Right hindlimb (tissue), 1 donor: ENCODE results near the gene MRTFA.
"Not testable (repeated sequence)": the region's sequence is repeated elsewhere in the genome, so short reads cannot be mapped to it uniquely, and the experiment has no call there.

ENCODE experiments used
- DNase-seq: peaks from one replicate; pipeline ENCODE4 v3.0.0-alpha.2; 2018

MRTFA gene

DNA sequence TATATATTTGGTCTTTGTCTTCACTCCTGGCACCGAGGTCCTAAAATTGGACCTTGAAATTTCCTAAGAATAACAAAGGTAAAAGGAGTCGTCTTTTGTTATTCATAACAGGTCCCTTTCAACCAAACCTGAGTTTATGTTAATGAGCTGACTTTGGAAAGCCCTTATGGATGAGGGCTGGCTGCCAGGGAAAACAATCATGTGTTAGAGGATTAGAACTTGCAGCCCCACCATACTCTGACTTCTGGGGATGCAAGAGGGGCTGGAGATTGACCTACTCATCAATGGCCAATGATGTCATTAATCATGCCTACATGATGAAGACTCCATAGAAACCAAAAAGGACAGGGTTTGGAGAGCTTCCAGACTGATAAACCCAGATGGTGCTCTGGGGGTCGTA, 118.9 kb downstream of the MRTFA start:
- DNase-seq = no peak

DNA sequence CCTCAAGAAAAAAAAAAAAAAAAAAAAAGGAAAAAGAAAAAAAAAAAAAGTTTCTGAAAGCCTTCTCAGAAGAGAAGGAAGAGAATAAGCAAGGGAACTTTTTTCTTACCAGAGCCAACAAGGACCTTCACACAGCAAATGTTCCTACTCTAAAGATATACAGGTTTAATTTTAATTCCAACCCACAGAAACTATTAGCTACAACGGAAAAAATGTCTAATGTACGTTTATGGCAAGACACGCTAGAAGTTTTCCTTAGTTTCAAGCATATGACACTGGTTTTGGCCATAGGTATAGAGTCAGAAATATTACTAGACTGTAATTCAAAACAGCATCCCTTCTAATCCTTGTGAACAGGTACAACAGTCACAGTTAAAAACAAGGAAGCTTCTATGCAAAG, 120.1 kb downstream of the MRTFA start:
- DNase-seq = no peak

DNA sequence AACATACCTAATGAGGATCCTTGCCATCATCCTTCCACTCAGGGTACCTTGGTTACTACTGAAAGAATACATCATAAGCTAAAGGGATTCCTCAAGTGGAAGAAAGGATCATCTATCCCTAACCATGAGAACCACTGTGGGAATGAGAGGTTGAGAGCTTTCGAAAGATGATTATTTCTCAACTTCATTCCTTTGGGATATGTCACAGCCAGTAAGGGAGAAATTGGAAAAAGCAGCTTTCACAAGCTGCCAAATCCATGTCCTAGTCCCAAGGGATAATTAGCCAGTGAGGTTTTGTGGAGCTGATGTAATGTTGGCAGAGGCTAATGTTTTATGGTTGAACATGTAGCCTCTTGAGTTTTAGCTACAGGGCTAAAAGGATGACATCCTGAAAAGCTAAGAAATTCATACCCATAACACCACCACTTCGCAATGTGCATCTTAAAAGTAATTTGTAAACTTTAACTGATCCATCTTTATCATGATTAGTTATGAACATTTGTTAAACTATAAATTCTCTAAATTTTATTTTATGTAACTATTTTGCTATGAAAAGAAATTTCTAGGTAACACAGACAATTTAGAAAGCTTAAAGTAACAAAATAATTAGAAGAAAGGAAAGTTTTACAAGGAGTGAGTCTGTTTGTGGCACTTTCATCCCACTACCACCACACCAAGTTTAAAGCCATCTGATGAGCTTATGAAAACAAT, 123.9 kb downstream of the MRTFA start:
- peak; percentile 51 for DNase-seq

DNA sequence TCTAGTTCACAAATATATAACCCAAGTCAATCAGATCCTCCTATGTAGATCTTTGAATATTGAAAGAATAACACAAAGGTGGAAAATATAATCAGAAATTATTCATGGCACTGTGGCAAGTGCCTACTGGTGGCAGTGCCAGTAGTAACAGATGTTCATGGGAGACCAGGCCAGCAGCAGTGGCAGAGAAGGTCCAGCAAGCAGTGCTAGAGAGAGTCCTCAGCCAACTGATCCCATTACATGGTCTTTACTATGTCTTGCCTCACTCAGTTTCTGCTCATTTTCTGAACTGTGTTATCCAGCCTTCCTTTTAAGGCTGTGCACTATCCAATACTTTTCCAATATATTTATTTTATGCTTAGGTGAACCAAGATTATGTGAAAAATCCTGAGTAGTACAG, 124.9 kb downstream of the MRTFA start:
- no peak for DNase-seq

DNA sequence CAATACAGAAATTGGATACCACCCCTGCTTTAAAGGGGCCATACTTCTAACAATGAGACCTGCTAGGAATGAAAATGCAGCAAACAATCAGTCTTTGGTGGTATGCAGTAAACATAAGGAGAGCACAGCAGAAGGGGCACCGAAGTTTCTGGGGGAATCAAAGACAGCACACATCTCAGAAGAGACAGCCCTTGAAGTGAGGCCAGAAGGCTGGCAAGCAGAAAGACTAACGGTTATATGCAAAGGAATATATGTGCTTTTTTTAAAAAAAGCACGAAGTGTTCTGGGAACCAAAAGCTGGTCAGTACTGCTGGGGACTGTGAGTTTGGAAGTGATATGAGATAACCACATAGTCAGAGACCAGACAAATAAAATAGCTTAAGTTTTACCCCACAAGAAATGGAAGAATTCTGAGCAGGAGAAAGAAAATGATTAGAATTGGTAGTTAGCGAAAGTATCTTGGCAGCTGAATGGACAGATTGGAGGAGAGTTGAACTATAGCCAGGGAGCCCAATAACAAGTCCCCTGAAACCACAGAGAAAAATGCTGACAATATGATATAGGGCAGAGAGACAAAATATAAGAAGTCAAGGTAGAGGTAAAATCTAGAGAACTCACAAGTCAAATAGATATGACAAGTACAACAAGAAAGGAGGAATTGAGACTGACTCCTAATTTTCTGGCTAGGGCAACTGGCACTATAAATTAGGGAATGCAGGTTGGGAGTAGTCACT, 125.7 kb downstream of the MRTFA start:
- DNase-seq = no peak

DNA sequence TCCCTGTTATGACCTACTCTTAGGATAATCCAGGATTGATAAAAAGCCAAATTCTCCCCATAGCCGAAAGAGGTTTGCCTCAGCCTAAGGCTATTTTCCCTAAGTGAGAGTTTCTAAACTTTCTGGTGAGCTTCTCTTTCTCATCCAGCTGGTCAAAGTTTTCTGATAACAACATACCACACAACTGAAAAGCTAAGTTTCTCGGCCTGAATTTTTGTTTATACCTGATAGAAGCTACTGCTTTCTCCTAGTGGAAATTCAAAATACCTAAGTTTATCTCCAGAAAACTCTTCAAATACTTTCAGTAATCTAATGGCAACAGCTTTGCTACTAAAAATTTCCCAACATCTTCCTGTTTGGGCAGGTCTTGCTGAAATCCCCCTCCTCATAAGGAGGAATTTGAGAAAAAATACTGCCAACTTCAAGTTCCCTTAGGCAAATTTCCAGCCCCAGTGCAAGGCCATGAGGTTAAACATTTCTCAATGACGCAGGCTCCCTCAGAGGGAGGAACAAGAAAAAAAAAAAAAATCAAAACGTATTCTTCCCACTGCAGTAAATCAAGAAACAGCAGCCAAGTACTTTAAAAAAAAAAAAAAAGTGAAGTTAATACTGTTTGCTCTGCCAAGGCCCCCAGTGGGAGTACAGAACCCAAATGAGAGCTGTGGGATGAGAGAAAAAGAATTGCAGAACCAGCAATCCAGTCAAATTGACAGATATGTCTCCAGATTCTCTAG, 127.0 kb downstream of the MRTFA start:
- DNase-seq = peak; percentile 45

DNA sequence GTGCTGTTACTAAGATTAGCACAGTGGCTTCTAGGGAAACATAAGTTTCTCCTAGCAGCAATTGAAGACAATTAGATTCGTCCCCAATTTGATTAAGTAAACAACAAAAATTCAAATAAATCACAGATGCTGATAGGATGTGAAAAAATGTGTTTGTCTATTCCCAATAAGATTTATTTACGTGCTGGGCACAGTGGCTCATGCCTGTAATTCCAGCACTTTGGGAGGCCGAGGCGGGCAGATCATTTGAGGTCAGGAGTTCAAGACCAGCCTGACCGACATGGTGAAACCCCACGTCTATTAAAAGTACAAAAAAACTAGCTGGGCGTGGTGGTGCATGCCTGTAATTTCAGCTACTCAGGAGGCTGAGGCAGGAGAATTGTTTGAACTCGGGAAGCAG, 128.5 kb downstream of the MRTFA start:
- DNase-seq = not testable (repeated sequence)

DNA sequence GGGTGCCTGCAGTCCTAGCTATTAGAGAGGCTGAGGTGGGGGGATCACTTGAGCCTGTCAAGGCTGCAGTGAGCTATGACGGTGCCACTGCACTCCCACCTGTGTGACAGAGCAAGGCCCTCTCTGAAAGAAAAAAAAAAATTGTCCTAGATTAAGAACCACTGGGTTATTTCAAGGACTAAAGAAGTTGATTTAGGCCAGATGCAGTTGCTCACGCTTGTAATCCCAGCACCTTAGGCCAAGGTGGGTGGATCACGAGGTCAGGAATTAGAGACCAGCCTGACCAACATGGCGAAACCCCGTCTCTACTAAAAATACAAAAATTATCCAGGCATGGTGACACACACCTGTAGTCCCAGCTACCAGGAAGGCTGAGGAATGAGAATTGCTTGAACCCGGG, 129.0 kb downstream of the MRTFA start:
- DNase-seq = no peak

DNA sequence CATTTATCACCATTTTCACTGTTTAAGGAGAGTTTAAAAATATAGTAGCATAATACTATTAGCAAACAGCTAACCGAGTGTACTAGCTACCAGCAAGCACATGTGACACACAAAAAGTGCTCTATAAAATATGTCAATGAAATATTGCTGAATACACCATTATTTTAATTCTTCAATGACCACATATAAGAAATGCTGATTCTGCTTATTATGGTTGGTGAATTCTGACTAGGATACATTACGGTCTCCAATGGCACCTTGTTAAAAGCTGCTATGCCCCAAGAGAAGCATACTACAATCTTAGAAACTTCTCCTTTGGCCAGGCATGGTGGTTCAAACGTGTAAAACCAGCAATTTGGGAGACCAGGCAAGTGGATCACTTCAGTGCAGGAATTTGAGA, 129.8 kb downstream of the MRTFA start:
- no peak for DNase-seq

DNA sequence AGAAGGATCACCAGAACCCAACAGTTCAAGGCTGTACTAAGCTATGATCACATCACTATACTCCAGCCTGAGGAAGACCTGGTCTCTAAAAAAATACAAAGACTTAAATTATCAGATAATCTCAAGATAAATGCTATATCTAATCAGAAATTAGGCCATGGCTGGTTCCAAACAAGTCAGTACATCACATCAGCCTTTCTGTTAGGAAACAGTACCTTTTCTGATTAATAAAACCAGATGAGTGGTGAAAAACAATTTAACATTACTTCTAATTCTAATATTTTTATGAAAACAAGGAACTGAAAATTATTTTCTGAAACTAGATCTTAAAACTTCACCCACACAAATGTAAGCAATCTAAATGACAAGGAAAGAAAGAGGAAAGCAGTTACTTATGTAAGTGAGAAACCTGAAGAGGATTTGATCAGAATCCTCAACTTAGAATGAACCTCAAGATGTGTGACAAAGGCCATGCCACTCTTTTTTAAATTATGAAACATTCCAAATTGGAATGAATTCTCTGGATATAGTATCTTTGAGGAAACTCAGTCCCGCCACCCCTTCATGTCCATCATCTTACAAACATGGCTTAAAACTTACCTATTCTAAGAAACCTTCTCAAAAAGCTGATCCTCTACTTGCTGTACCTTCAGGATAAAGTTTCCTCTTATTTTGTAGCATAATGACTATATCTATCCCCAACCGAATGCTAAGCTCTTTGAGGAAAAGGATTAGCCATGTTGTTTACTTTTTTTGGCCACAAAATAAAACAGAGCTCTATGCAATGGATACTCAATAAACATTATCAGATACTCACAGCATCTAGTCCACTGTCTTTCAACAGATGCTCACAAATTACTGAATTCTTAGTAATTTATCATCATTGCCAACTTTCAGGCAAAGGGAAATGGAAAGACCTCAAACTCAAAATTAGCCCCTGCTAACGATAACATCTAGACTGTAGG, 132.0 kb downstream of the MRTFA start:
- DNase-seq = no peak

DNA sequence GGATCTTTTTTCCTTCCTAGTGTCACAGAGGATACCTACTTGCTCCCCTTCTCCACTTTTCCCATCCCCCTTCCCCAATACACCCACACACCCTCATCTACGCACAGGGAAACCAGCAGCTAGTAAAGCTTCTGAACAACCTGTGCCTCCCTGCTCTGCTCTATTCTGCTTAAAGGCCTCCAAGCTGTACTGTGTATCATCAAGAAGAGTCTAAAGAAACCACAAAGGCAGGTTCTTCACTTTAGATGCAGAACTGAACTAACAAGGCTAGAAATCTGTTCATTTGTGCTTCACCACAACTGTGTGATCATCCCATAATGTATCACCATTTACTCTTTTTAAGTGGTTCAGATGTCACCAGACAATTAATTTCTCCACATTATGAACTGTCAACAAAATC, 133.6 kb downstream of the MRTFA start:
- no peak for DNase-seq

DNA sequence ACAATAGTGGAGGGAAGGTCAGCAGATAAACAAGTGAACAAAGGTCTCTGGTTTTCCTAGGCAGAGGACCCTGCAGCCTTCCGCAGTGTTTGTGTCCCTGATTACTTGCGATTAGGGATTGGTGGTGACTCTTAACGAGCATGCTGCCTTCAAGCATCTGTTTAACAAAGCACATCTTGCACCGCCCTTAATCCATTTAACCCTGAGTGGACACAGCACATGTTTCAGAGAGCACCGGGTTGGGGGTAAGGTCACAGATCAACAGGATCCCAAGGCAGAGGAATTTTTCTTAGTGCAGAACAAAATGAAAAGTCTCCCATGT, 136.1 kb downstream of the MRTFA start:
- DNase-seq = not testable (repeated sequence)

DNA sequence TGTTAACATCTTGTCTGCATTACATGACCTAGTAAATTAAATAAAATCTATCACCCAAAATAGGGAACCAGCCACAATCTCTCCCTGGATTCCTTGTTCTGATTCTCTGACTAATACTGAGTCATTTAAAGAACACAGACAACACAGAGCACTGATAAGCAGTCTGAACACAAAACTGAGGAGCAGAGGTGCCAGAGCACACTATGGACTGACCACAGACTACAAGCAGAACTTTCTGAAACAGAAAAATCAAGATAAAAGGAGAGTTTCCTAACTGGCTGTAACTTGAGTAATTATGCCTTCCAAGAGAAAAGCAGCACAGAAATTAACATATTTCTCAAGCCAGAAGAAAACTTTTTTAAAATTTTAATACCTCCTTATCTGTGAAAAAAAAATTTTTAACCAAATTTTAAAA, 137.3 kb downstream of the MRTFA start:
- no peak for DNase-seq

DNA sequence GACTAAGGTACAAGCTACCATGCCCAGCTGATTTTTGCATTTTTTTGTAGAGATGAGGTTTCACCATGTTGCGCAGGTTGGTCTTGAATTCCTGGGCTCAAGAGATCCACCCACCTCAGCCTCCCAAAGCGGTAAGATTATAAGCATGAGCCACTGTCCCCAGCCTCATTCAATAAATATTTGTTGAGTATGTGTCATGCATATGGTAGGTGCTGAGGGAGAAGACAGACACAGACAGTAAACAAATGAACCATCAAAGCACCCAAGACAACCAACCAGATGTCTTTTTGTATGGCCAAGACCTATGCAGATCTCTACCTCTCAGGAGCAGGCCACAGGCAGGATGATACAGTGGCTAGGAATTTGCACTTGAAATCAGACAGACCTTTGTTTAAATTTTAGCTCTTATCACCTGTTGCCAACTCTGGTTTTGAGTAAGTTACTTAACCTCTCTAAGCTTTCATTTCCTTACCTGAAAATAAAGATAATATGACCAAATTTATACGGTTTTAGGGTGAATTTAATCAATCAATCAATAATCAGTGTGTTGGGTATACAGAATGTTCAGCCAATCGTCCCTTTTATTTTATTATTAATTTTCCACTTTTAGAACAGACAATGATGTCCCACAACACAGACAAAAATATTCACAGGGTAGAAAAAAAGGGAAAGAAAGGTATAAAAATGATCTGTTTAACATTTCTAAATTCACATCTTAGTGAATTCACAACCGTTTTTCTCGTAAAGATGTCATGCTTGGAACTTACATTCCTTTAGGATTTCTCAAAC, 137.9 kb downstream of the MRTFA start:
- no peak for DNase-seq

DNA sequence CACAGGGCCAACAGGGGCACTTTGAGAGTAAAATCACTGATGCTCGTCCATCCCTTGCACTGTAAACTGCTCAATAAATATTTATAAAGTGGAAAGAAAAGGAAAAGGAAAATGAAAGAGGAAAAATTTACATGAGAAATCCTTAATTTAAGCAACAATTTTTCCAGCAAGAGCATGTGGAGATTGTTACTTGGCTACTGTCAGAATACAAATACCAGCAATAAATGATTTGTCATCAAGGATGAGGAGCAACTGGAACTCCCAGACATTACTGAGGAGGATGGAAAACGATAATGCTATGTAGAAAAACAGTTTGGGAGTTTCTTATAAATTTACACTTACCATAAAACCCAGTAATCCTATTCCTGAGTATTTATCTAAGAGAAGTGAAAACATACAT, 143.1 kb downstream of the MRTFA start:
- no peak for DNase-seq

DNA sequence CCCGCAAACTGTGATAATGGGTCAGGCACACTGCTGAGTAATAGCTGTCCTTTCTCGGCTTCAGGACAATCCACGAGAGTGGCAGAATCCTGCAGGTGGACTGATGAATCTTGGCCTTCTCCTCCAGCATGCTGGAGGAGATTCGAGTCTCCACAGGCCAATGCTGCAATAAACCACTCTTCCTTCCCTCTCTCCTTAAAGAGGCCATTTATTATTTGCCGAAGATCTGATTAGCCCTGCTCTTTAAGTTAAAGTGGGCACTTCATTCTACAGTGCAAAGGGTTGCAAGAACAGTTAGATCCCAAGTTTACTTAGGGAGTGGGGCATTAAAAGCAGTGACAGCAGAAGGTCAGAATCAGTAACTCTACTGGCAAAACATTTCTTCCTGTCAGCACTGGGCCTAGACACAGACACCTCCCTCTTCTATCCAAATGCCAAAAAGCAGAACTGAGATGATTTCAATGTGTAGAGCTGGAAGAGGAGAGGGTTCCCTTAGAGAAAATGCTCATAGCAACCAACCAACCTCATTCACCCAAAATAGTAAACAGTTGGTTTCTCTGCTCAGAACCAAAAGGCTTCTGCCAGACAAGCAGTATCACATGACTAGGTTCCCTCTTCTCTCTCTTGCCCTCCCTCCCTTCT, 144.4 kb downstream of the MRTFA start:
- peak; percentile 64 for DNase-seq

DNA sequence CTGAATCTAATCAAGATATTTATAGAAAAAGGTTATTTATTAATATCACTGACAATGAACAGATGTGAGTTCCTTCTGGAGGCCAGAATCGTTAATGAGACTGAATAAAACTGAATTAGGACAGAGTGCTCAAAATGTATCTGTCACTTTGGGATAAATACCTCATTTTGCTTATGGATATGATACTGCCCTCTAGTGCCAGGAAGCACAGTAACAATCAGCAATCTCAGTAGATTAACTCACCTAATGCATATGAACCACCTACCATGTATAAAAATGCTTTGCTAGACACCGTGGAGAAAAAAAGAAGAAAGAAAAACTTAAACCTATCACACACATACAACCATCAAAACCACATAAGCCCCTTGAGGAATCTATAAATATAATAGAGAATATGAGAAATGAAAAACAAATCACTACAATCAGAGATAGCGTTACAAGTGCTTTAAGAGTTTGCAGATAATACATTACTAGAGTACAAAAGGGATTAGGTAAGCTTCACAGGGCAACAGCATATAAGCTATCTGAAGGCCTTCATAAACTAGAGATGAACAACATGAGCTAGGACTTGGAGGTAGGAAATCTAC, 148.8 kb downstream of the MRTFA start:
- no peak for DNase-seq

DNA sequence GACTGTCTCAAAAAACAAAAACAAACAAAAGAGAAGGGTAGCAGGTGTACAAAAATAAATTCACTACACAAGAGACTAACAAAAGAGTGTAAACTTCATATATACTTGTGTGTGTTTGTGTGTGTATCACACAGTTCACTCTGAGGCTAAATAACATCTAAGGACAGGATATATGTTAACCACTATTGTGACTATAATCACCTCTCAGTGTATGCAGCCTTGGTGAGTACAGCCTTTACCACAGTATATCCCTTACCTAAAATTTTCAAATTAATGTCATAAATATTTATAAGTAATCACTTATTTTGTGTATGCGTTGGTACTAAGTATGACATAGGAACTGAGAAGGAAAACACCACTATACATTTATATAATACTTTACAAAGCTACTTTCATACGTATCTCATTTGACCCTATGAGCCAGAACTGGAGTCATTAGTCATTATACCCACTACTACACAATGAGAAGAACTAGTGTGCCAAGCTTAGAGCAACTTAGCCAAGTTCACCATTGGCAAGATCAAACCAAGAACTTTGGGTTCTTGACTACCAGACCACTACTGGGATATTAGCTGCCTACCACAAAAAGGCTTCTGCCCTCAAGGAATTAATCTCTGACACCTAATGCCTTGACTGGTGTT, 149.4 kb downstream of the MRTFA start:
- no peak for DNase-seq

DNA sequence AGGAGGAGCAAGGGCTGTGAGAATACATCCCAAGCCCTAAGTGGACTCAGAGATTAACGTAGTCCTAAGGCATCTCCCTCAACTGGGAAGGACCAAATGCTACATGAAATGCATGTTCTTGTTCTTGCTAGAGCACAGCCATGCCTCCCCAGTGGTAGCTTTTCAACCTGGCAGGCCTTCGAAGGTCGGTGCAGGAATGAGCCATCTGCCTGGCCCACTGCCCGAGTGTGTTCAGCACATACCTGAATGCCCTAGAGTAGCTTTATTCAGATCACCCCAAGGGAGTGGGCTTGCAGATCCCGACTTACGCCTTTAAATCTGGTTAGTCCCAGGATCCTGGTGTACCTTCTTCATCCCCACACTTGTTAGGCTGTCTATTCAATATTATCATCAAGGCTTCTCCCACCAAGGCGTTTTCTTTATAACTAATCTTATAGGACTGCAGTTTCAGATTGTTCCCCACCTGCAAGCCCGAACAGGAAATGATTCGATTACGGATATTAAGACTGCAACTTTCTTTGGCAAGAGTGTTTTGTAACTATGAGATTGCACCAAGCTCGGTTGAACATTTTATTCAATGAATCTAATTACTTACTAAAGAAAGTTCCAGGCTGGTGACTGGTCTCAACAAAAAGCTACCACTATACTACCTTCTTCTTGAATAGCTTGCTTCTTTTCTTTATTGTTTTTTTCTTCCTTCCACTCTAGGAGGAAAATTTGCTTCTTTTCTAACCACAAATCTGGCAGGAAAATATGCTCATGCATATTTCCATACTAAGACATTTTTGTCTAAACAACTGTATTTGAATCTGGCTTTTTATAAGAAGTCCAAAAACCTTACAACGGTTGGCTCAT, 150.5 kb downstream of the MRTFA start:
- peak; percentile 30 for DNase-seq
